ENCODE data around the gene RACGAP1.
A peak's percentile ranks its signal among the peaks of the same experiment; 100 is the strongest.

RACGAP1 gene

GRCh38 chr12:50062728-50063460 lies 37.6 kb upstream of the RACGAP1 start:
- H3K9me3 ChIP-seq (ENCODE audit: control insufficient read depth, low read length) = no peaks in the 10 kb centered on the region
- no peak overlapping the region for H3K27ac ChIP-seq (ENCODE audit: low read depth, low read length, severe bottlenecking)
- no peaks in the 10 kb centered on the region for H3K36me3 ChIP-seq (ENCODE audit: control insufficient read depth, insufficient read depth, low read length)
- no peak overlapping the region for H3K4me3 ChIP-seq (ENCODE audit: extremely low read depth, insufficient read depth, low read length, poor library complexity, severe bottlenecking)
- WGBS, 2 experiments (ENCODE audit: insufficient coverage in 2 of 2) = 90 to 100% methylated on average over 1 to 2 of the region's 5 CpGs
- peaks cover 23% of the 10 kb centered on the region for H3K4me1 ChIP-seq (ENCODE audit: control insufficient read depth, insufficient read depth, low read length, poor library complexity, severe bottlenecking)

- H3K4me3 ChIP-seq (ENCODE audit: extremely low read depth, insufficient read depth, low read length, poor library complexity, severe bottlenecking) = no peak overlapping the region
- no peaks in the 10 kb centered on the region for H3K9me3 ChIP-seq (ENCODE audit: control insufficient read depth, low read length)
- H3K27ac ChIP-seq (ENCODE audit: low read depth, low read length, severe bottlenecking) = no peak overlapping the region
- H3K4me1 ChIP-seq (ENCODE audit: control insufficient read depth, insufficient read depth, low read length, poor library complexity, severe bottlenecking) = peaks cover 22% of the 10 kb centered on the region
- no peaks in the 10 kb centered on the region for H3K36me3 ChIP-seq (ENCODE audit: control insufficient read depth, insufficient read depth, low read length)
- WGBS, 2 experiments (ENCODE audit: insufficient coverage in 2 of 2) = 78 to 90% methylated on average over 3 to 6 of the region's 6 CpGs
Observed at GRCh38 chr12:50061946-50062686, 36.8 kb upstream of the RACGAP1 start.

- Histone ChIP-seq H3K4me1 (ENCODE audit: control insufficient read depth, insufficient read depth, low read length, poor library complexity, severe bottlenecking) (peaks cover 22% of the 10 kb centered on the region), H3K4me3 (ENCODE audit: extremely low read depth, insufficient read depth, low read length, poor library complexity, severe bottlenecking) (no peak overlapping the region), H3K36me3 (ENCODE audit: control insufficient read depth, insufficient read depth, low read length) (no peaks in the 10 kb centered on the region), H3K9me3 (ENCODE audit: control insufficient read depth, low read length) (no peaks in the 10 kb centered on the region), H3K27ac (ENCODE audit: low read depth, low read length, severe bottlenecking) (no peak overlapping the region)
- WGBS, 2 experiments (ENCODE audit: insufficient coverage in 2 of 2) = 100% methylated on average over 1 of the region's 2 CpGs; no CpG with 5 or more reads in 1 of the 2 experiments
Observed at GRCh38 chr12:50061171-50061570, 35.9 kb upstream of the RACGAP1 start.

GRCh38 chr12:50060120-50060468 lies 34.8 kb upstream of the RACGAP1 start:
- Histone ChIP-seq H3K4me3 (ENCODE audit: extremely low read depth, insufficient read depth, low read length, poor library complexity, severe bottlenecking) (no peak overlapping the region), H3K4me1 (ENCODE audit: control insufficient read depth, insufficient read depth, low read length, poor library complexity, severe bottlenecking) (peaks cover 16% of the 10 kb centered on the region), H3K27ac (ENCODE audit: low read depth, low read length, severe bottlenecking) (no peak overlapping the region), H3K36me3 (ENCODE audit: control insufficient read depth, insufficient read depth, low read length) (no peaks in the 10 kb centered on the region), H3K9me3 (ENCODE audit: control insufficient read depth, low read length) (no peaks in the 10 kb centered on the region)
- WGBS, 2 experiments (ENCODE audit: insufficient coverage in 2 of 2) = 83 to 100% methylated on average over 1 to 2 of the region's 4 CpGs

GRCh38 chr12:50059440-50060119 lies 34.3 kb upstream of the RACGAP1 start:
- Histone ChIP-seq H3K4me1 (ENCODE audit: control insufficient read depth, insufficient read depth, low read length, poor library complexity, severe bottlenecking) (peaks cover 16% of the 10 kb centered on the region), H3K27ac (ENCODE audit: low read depth, low read length, severe bottlenecking) (no peak overlapping the region), H3K36me3 (ENCODE audit: control insufficient read depth, insufficient read depth, low read length) (no peaks in the 10 kb centered on the region), H3K4me3 (ENCODE audit: extremely low read depth, insufficient read depth, low read length, poor library complexity, severe bottlenecking) (no peak overlapping the region), H3K9me3 (ENCODE audit: control insufficient read depth, low read length) (no peaks in the 10 kb centered on the region)
- WGBS, 2 experiments (ENCODE audit: insufficient coverage in 2 of 2) = 62 to 65% methylated on average over 4 to 6 of the region's 12 CpGs

GRCh38 chr12:50058743-50059312 lies 33.5 kb upstream of the RACGAP1 start:
- H3K4me1 ChIP-seq (ENCODE audit: control insufficient read depth, insufficient read depth, low read length, poor library complexity, severe bottlenecking) = peaks cover 16% of the 10 kb centered on the region
- H3K36me3 ChIP-seq (ENCODE audit: control insufficient read depth, insufficient read depth, low read length) = no peaks in the 10 kb centered on the region
- no peak overlapping the region for H3K27ac ChIP-seq (ENCODE audit: low read depth, low read length, severe bottlenecking)
- WGBS, 2 experiments (ENCODE audit: insufficient coverage in 2 of 2) = 92 to 95% methylated on average over 12 to 15 of the region's 15 CpGs
- no peak overlapping the region for H3K4me3 ChIP-seq (ENCODE audit: extremely low read depth, insufficient read depth, low read length, poor library complexity, severe bottlenecking)
- no peaks in the 10 kb centered on the region for H3K9me3 ChIP-seq (ENCODE audit: control insufficient read depth, low read length)

- H3K4me1 ChIP-seq (ENCODE audit: control insufficient read depth, insufficient read depth, low read length, poor library complexity, severe bottlenecking) = peaks cover 16% of the 10 kb centered on the region
- no peaks in the 10 kb centered on the region for H3K9me3 ChIP-seq (ENCODE audit: control insufficient read depth, low read length)
- H3K4me3 ChIP-seq (ENCODE audit: extremely low read depth, insufficient read depth, low read length, poor library complexity, severe bottlenecking) = peak overlapping the region; percentile 59
- H3K27ac ChIP-seq (ENCODE audit: low read depth, low read length, severe bottlenecking) = no peak overlapping the region
- 28 to 38% methylated on average over 11 to 14 of the region's 30 CpGs for WGBS, 2 experiments (ENCODE audit: insufficient coverage in 2 of 2)
- H3K36me3 ChIP-seq (ENCODE audit: control insufficient read depth, insufficient read depth, low read length) = no peaks in the 10 kb centered on the region
Observed at GRCh38 chr12:50057896-50058670, 32.8 kb upstream of the RACGAP1 start.

GRCh38 chr12:50057000-50057841 lies 31.9 kb upstream of the RACGAP1 start, which contains the start of gene ASIC1:
Gene ASIC1, plus strand, starts transcription at chr12:50057596. Its CDS starts 1,171 bp downstream, at chr12:50058767.
- no peaks in the 10 kb centered on the region for H3K36me3 ChIP-seq (ENCODE audit: control insufficient read depth, insufficient read depth, low read length)
- peaks cover 16% of the 10 kb centered on the region for H3K4me1 ChIP-seq (ENCODE audit: control insufficient read depth, insufficient read depth, low read length, poor library complexity, severe bottlenecking)
- 1 to 2% methylated on average over 8 to 70 of the region's 88 CpGs for WGBS, 2 experiments (ENCODE audit: insufficient coverage in 2 of 2)
- peak within 1 kb of the TSS; percentile 59 for H3K4me3 ChIP-seq (ENCODE audit: extremely low read depth, insufficient read depth, low read length, poor library complexity, severe bottlenecking)
- no peaks in the 10 kb centered on the region for H3K9me3 ChIP-seq (ENCODE audit: control insufficient read depth, low read length)
- no peak within 1 kb of the TSS for H3K27ac ChIP-seq (ENCODE audit: low read depth, low read length, severe bottlenecking)

GRCh38 chr12:50056639-50056976 lies 31.3 kb upstream of the RACGAP1 start:
- no peaks in the 10 kb centered on the region for H3K9me3 ChIP-seq (ENCODE audit: control insufficient read depth, low read length)
- peaks cover 16% of the 10 kb centered on the region for H3K4me1 ChIP-seq (ENCODE audit: control insufficient read depth, insufficient read depth, low read length, poor library complexity, severe bottlenecking)
- H3K27ac ChIP-seq (ENCODE audit: low read depth, low read length, severe bottlenecking) = no peak overlapping the region
- H3K4me3 ChIP-seq (ENCODE audit: extremely low read depth, insufficient read depth, low read length, poor library complexity, severe bottlenecking) = peak overlapping the region; percentile 59
- 0% methylated on average over 2 of the region's 3 CpGs; no CpG with 5 or more reads in 1 of the 2 experiments for WGBS, 2 experiments (ENCODE audit: insufficient coverage in 2 of 2)
- H3K36me3 ChIP-seq (ENCODE audit: control insufficient read depth, insufficient read depth, low read length) = no peaks in the 10 kb centered on the region
